GM12878 (cell line): ENCODE data around the gene ASCC3. TPM values are rescaled to one million over a fixed set of nuclear protein-coding genes. Genes with fewer than 3 reads are reported as not detected.

ENCODE experiments used
- ATAC-seq: fragments of 200-7000 bp; cut with Tn5 transposase; 3 replicates; pipeline ENCODE4 v1.9.1; 2020; ENCODE audit warnings: mild to moderate bottlenecking, moderate library complexity
- BruUV-seq: library from RNA; stranded (reverse); fragments of 400-500 nt; replicated peaks from 2 replicates; lab custom pipeline; 2021; lab: Mats Ljungman, UMichigan
- CTCF ChIA-PET: fragments of 300-600 bp; sonication (Branson Sonifier 250); formaldehyde crosslinking; extraction: SDS; loops from one replicate; lab custom pipeline; 2021; ENCODE audit warnings: inconsistent platforms; lab: Yijun Ruan, JAX
- POLR2A ChIA-PET: fragments of 350-600 bp; formaldehyde crosslinking; extraction: SDS; loops from one replicate; lab custom pipeline; 2021; ENCODE audit warnings: inconsistent platforms; lab: Charles Lee
- RAD21 ChIA-PET: fragments of 300-600 bp; sonication (Branson Sonifier 250); formaldehyde crosslinking; loops from one replicate; lab custom pipeline; 2023; ENCODE audit warnings: antibody characterized with exemption; ENCODE audit not compliant: unreplicated experiment; lab: Charles Lee
- SMC1A ChIA-PET: fragments of 300-600 bp; sonication (Branson Sonifier 250); formaldehyde crosslinking; loops from one replicate; lab custom pipeline; 2023; ENCODE audit not compliant: unreplicated experiment, uncharacterized antibody; lab: Charles Lee
- DNase-seq: peaks from one replicate; pipeline ENCODE4 v3.0.0-alpha.2; 2011; ENCODE audit warnings: low read depth, low spot score
- FAIRE-seq: peaks from 3 replicates; lab custom pipeline; 2011; peaks lifted over from hg19 to GRCh38; lab: Jason Lieb, UNC
- H2AFZ ChIP-seq: 2 replicates; pipeline ENCODE4 v1.6.0; 2011; ENCODE audit warnings: low read depth, low read length, control low read depth; ENCODE audit not compliant: control insufficient read depth
- H3K27ac ChIP-seq: 2 replicates; pipeline ENCODE4 v1.5.1; 2011; ENCODE audit warnings: control low read depth; ENCODE audit not compliant: control insufficient read depth, insufficient read depth
- H3K27me3 ChIP-seq, 2 experiments: replicated peaks in 1 of 2; 2 replicates each; pipeline versions ENCODE4 v1.6.0 to v1.6.1; 2011; ENCODE audit warnings: low read length in 1 of 2; ENCODE audit not compliant: control insufficient read depth in 2 of 2, insufficient read depth in 2 of 2
- H3K36me3 ChIP-seq, 2 experiments: 2 replicates each; pipeline ENCODE4 v1.5.1; 2011; ENCODE audit warnings: low read length in 1 of 2; ENCODE audit not compliant: control insufficient read depth in 2 of 2, insufficient read depth in 2 of 2
- H3K4me1 ChIP-seq: 2 replicates; pipeline ENCODE4 v1.6.1; 2011; ENCODE audit warnings: mild to moderate bottlenecking, low read length, moderate library complexity, mixed read lengths; ENCODE audit not compliant: control insufficient read depth, insufficient read depth
- H3K4me2 ChIP-seq: 2 replicates; pipeline ENCODE4 v1.6.0; 2011; ENCODE audit warnings: control low read depth; ENCODE audit not compliant: control insufficient read depth, insufficient read depth
- H3K4me3 ChIP-seq: fragments of 200-600 bp; sonication (generic); 2 replicates; pipeline ENCODE4 v1.5.1; 2016
- H3K79me2 ChIP-seq: 2 replicates; pipeline ENCODE4 v1.6.0; 2011; ENCODE audit warnings: low read length; ENCODE audit not compliant: control insufficient read depth, insufficient read depth
- H3K9ac ChIP-seq: 2 replicates; pipeline ENCODE4 v1.8.0; 2011; ENCODE audit warnings: low read length, control low read depth, mixed read lengths; ENCODE audit not compliant: control insufficient read depth, insufficient read depth
- H3K9me3 ChIP-seq: replicated peaks from 3 replicates; pipeline ENCODE4 v1.5.1; 2011; ENCODE audit warnings: mild to moderate bottlenecking, low read length; ENCODE audit not compliant: control insufficient read depth, insufficient read depth
- H4K20me1 ChIP-seq: 2 replicates; pipeline ENCODE4 v1.6.0; 2011; ENCODE audit not compliant: control insufficient read depth, insufficient read depth
- BCLAF1 ChIP-seq: fragments of 450-650 bp; IDR thresholded peaks from 2 replicates; pipeline ENCODE4 v1.6.1; 2017; ENCODE audit warnings: antibody characterized with exemption, mild to moderate bottlenecking, moderate library complexity
- DPF2 ChIP-seq: fragments of 450-650 bp; IDR thresholded peaks from 2 replicates; pipeline ENCODE4 v1.6.1; 2017; ENCODE audit warnings: mild to moderate bottlenecking
- E2F8 ChIP-seq: fragments of 450-650 bp; IDR thresholded peaks from 2 replicates; pipeline ENCODE4 v1.6.1; 2018; ENCODE audit warnings: mild to moderate bottlenecking, low read depth, moderate library complexity; ENCODE audit not compliant: partially characterized antibody
- EZH2 ChIP-seq: IDR thresholded peaks from 2 replicates; pipeline ENCODE4 v1.6.1; 2012; ENCODE audit warnings: low read depth, mild to moderate bottlenecking, control low read depth, inconsistent platforms, low read length, borderline replicate concordance; ENCODE audit not compliant: control insufficient read depth
- FOXK2 ChIP-seq: fragments of 450-650 bp; IDR thresholded peaks from 2 replicates; pipeline ENCODE4 v1.6.1; 2017; ENCODE audit warnings: mild to moderate bottlenecking, moderate library complexity
- HCFC1 ChIP-seq: fragments of 150-350 bp; IDR thresholded peaks from 2 replicates; pipeline ENCODE4 v1.6.1; 2014; ENCODE audit warnings: low read length
- IRF4 ChIP-seq: IDR thresholded peaks from 2 replicates; pipeline ENCODE4 v1.6.1; 2011; ENCODE audit warnings: low read depth, low read length
- NKRF ChIP-seq: fragments of 450-650 bp; conservative IDR thresholded peaks from 2 replicates; pipeline ENCODE4 v1.6.1; 2017; ENCODE audit warnings: mild to moderate bottlenecking, moderate library complexity
- NR2C1 ChIP-seq: fragments of 450-650 bp; IDR thresholded peaks from 2 replicates; pipeline ENCODE4 v1.6.1; 2017; ENCODE audit warnings: antibody characterized with exemption, mild to moderate bottlenecking, moderate library complexity
- PAX8 ChIP-seq: fragments of 450-650 bp; IDR thresholded peaks from 2 replicates; pipeline ENCODE4 v1.6.1; 2017; ENCODE audit warnings: mild to moderate bottlenecking, moderate library complexity
- RELB ChIP-seq: fragments of 450-650 bp; IDR thresholded peaks from 2 replicates; pipeline ENCODE4 v1.6.1; 2017; ENCODE audit warnings: low read depth, mild to moderate bottlenecking, moderate library complexity
- SPI1 ChIP-seq: IDR thresholded peaks from 2 replicates; pipeline ENCODE4 v1.6.1; 2011; ENCODE audit warnings: low read depth, mild to moderate bottlenecking, low read length, moderate library complexity, borderline replicate concordance; ENCODE audit not compliant: insufficient read depth
- TBL1XR1 ChIP-seq: IDR thresholded peaks from 2 replicates; pipeline ENCODE4 v1.6.1; 2012; ENCODE audit warnings: low read depth, low read length, improper control_type of control experiment
- USF1 ChIP-seq: IDR thresholded peaks from 2 replicates; pipeline ENCODE4 v1.6.1; 2011; ENCODE audit warnings: borderline replicate concordance, low read depth, mild to moderate bottlenecking, moderate library complexity, mixed read lengths, low read length; ENCODE audit not compliant: insufficient read depth; ENCODE audit errors: extremely low read length
- WGBS: methylation state at CpG from one replicate; pipeline ENCODE4 v1.1.6; 2016; ENCODE audit warnings: low lambda C conversion rate; ENCODE audit not compliant: insufficient replicate concordance, insufficient coverage; ENCODE audit errors: missing lambda C conversion rate; 5-methylcytosine and 5-hydroxymethylcytosine counted together
- in situ Hi-C: fragments of 300-500 bp; cut with MboI; formaldehyde crosslinking; loops from 9 replicates; pipeline ENCODE4 v1.14.3; 2018; ENCODE audit warnings: mixed read lengths
- intact Hi-C: fragments of 100-400 bp; cut with micrococcal nuclease; formaldehyde crosslinking; loops from one replicate; pipeline ENCODE4 v1.14.2; 2022; ENCODE audit not compliant: unreplicated experiment
- polyA plus RNA-seq, 11 experiments: library from polyadenylated mRNA; depleted of rRNA in 4 of 11; unstranded in 6 of 11; stranded (reverse) in 5 of 11; fragments of >200 nt; fragmentation: Nextera tagmentation in 4 of 11; fragmentation: Illumina TruSeq in 1 of 11; extraction: Ambion mirVana in 4 of 11; extraction: Trizol in 1 of 11; gene quantifications; 1 replicate in 1 of 11; 2 replicates in 10 of 11; pipeline versions ENCODE4 v1.2.1 to v1.2.3, GENCODE V29; 2011 to 2016; ENCODE audit warnings: inconsistent platforms in 2 of 11, missing spikeins in 2 of 11, low read depth in 1 of 11
- total RNA-seq, 4 experiments: library from RNA; depleted of rRNA in 3 of 4; stranded (reverse); fragments of >200 nt in 3 of 4; fragmentation: Illumina TruSeq in 1 of 4; extraction: Trizol in 1 of 4; gene quantifications; 2 replicates each; pipeline versions ENCODE4 v1.2.1 to v1.2.3, GENCODE V29; 2013 to 2021

The ASCC3 gene
- total and polyA plus RNA-seq, 10 of the 15 experiments (the other 5 are each of a cell fraction or from before 2014, with no cell fraction given) = 19.9 to 76.2 (median 55.9) TPM

- no peaks in the 10 kb centered on the region for H4K20me1 ChIP-seq
- RAD21 ChIA-PET = no interaction called here
- POLR2A ChIA-PET = no interaction called here
- H3K9ac ChIP-seq = no peak overlapping the region
- H3K79me2 ChIP-seq = no peaks in the 10 kb centered on the region
- no peak overlapping the region for H3K4me2 ChIP-seq
- ATAC-seq (no peak), DNase-seq (no peak), FAIRE-seq (no peak)
- no peaks in the 10 kb centered on the region for H3K4me1 ChIP-seq
- H2AFZ ChIP-seq = no peak overlapping the region
- H3K27ac ChIP-seq = no peak overlapping the region
- intact Hi-C loops = loop anchor here (10.0 kb wide), 1 partner anchor 450 kb away; no protein-coding TSS in a partner anchor
- BruUV-seq = no TSS peak
- in situ Hi-C loops = no loop called here
- CTCF ChIA-PET = interaction anchor here (0.6 kb wide), 1 partner anchor 14 kb away, joined by 4 read pairs; no protein-coding TSS in a partner anchor
- SMC1A ChIA-PET = no interaction called here
- no peak overlapping the region for H3K4me3 ChIP-seq
- 0% methylated on average over 1 of the region's 1 CpG for WGBS
- H3K36me3 ChIP-seq = no peaks in the 10 kb centered on the region
- H3K9me3 ChIP-seq = no peaks in the 10 kb centered on the region
- H3K27me3 ChIP-seq = no peaks in the 10 kb centered on the region
- TF ChIP-seq USF1 = no peak
- no peak for TF ChIP-seq IRF4
- TF ChIP-seq TBL1XR1 = no peak
- TF ChIP-seq E2F8 = no peak
- TF ChIP-seq HCFC1 = no peak
- no peak for TF ChIP-seq NKRF
- TF ChIP-seq EZH2 = no peak
- TF ChIP-seq PAX8 = no peak
- no peak for TF ChIP-seq NR2C1
- TF ChIP-seq RELB = no peak
- no peak for TF ChIP-seq FOXK2
- TF ChIP-seq SPI1 = no peak
- no peak for TF ChIP-seq DPF2
- TF ChIP-seq BCLAF1 = no peak
Observed at GRCh38 chr6:100774681-100775080, 106.4 kb downstream of the ASCC3 start.
